Body of pancreas (tissue), 4 donors: ENCODE results near the gene C1R.

ENCODE experiments used
- CTCF ChIP-seq, 7 experiments: fragments of 450-650 bp in 4 of 7; fragments of 200-600 bp in 3 of 7; sonication (generic) in 3 of 7; IDR thresholded peaks; one replicate each; pipeline ENCODE4 v1.5.1; 2016 to 2019; ENCODE audit warnings: antibody characterized with exemption in 7 of 7
- POLR2A ChIP-seq, 3 donors: fragments of 450-650 bp; IDR thresholded peaks; one replicate each; pipeline ENCODE4 v1.6.1; 2016; ENCODE audit warnings: antibody characterized with exemption in 3 of 3, mild to moderate bottlenecking in 2 of 3

GRCh38 chr12:7045913-7046312, 46.3 kb downstream of the C1R start:
- no peak for TF ChIP-seq CTCF (IDR thresholded peaks at IDR 0.05)
- no peak for TF ChIP-seq POLR2A (IDR thresholded peaks at IDR 0.05)
